Esophagus muscularis mucosa (tissue), 4 donors: Measurements from ENCODE around the gene PRDX2.

Experiments used
- CTCF ChIP-seq, 3 experiments: fragments of 200-600 bp in 2 of 3; fragments of 450-650 bp in 1 of 3; sonication (generic) in 2 of 3; IDR thresholded peaks; one replicate each; pipeline ENCODE4 v1.5.1; 2017 to 2019; ENCODE audit warnings: antibody characterized with exemption in 3 of 3, mild to moderate bottlenecking in 2 of 3, moderate library complexity in 1 of 3
- EP300 ChIP-seq: sonication (generic); formaldehyde crosslinking; IDR thresholded peaks from one replicate; pipeline ENCODE4 v1.6.1; 2017; ENCODE audit warnings: antibody characterized with exemption
- POLR2A ChIP-seq: fragments of 450-650 bp; IDR thresholded peaks from one replicate; pipeline ENCODE4 v1.6.1; 2017; ENCODE audit warnings: antibody characterized with exemption, moderate library complexity, mild to moderate bottlenecking, low read depth
- POLR2AphosphoS5 ChIP-seq, 2 donors: sonication (generic); formaldehyde crosslinking; IDR thresholded peaks; one replicate each; pipeline ENCODE4 v1.6.1; 2017; ENCODE audit warnings: antibody characterized with exemption in 2 of 2

GRCh38 chr19:12769689-12770088 lies 31.9 kb downstream of the PRDX2 start:
- TF ChIP-seq POLR2A (no peak), CTCF (IDR thresholded peaks at IDR 0.05) (no peak), EP300 (no peak), POLR2AphosphoS5 (IDR thresholded peaks at IDR 0.05) (no peak)
